ENCODE data around the gene EXD3. TPM values are rescaled to one million over a fixed set of nuclear protein-coding genes. Genes with fewer than 3 reads are reported as not detected.
"Not testable (repeated sequence)": the region's sequence is repeated elsewhere in the genome, so short reads cannot be mapped to it uniquely, and the experiment has no call there.

The EXD3 gene
- total RNA-seq, 1 experiment from 2014 or later: 4.0 TPM

- DNase-seq (ENCODE audit: low read depth): peak; percentile 88
Measured at GRCh38 chr9:137411645-137412380, 11.1 kb downstream of the EXD3 start.

- no peak for DNase-seq (ENCODE audit: low read depth)
Measured at GRCh38 chr9:137411260-137411644, 11.7 kb downstream of the EXD3 start.

- no peak for DNase-seq (ENCODE audit: low read depth)
Measured at GRCh38 chr9:137410891-137411249, 12.1 kb downstream of the EXD3 start.

- not testable (repeated sequence) for DNase-seq (ENCODE audit: low read depth)
Measured at GRCh38 chr9:137410236-137410890, 12.6 kb downstream of the EXD3 start.

GRCh38 chr9:137409515-137409914 is 13.4 kb downstream of the EXD3 start:
- no peak for DNase-seq (ENCODE audit: low read depth)

- DNase-seq (ENCODE audit: low read depth): no peak
Measured at GRCh38 chr9:137408651-137409405, 14.1 kb downstream of the EXD3 start.

GRCh38 chr9:137407590-137408300 is 15.2 kb downstream of the EXD3 start:
- DNase-seq (ENCODE audit: low read depth): no peak

- DNase-seq (ENCODE audit: low read depth): no peak
Measured at GRCh38 chr9:137406876-137407589, 15.9 kb downstream of the EXD3 start.

- DNase-seq (ENCODE audit: low read depth): no peak
Measured at GRCh38 chr9:137406085-137406760, 16.7 kb downstream of the EXD3 start.

GRCh38 chr9:137405677-137406081 is 17.3 kb downstream of the EXD3 start:
- no peak for DNase-seq (ENCODE audit: low read depth)

- no peak for DNase-seq (ENCODE audit: low read depth)
Measured at GRCh38 chr9:137404961-137405567, 17.9 kb downstream of the EXD3 start.

- DNase-seq (ENCODE audit: low read depth): no peak
Measured at GRCh38 chr9:137403269-137403668, 19.7 kb downstream of the EXD3 start.

- peak; percentile 29 for DNase-seq (ENCODE audit: low read depth)
Measured at GRCh38 chr9:137402746-137403145, 20.2 kb downstream of the EXD3 start.

GRCh38 chr9:137398561-137399468 is 24.1 kb downstream of the EXD3 start:
- no peak for DNase-seq (ENCODE audit: low read depth)

- DNase-seq (ENCODE audit: low read depth): no peak
Measured at GRCh38 chr9:137397675-137398423, 25.1 kb downstream of the EXD3 start.

- no peak for DNase-seq (ENCODE audit: low read depth)
Measured at GRCh38 chr9:137396634-137397367, 26.2 kb downstream of the EXD3 start.

GRCh38 chr9:137396227-137396626 is 26.7 kb downstream of the EXD3 start:
- no peak for DNase-seq (ENCODE audit: low read depth)

- no peak for DNase-seq (ENCODE audit: low read depth)
Measured at GRCh38 chr9:137395666-137396010, 27.3 kb downstream of the EXD3 start.

Data from LHCN-M2 (cell line).